HG02759 (cell line): Measurements from ENCODE around the gene CD274.
A peak's percentile ranks its signal among the peaks of the same experiment; 100 is the strongest.
"Not testable (repeated sequence)": the region's sequence is repeated elsewhere in the genome, so short reads cannot be mapped to it uniquely, and the experiment has no call there.

ENCODE experiments used
- ATAC-seq: cut with Tn5 transposase; IDR thresholded peaks from one replicate; pipeline ENCODE4 v1.9.1; 2021; ENCODE audit warnings: mild to moderate bottlenecking, moderate library complexity; ENCODE audit not compliant: unreplicated experiment

CD274 gene

DNA sequence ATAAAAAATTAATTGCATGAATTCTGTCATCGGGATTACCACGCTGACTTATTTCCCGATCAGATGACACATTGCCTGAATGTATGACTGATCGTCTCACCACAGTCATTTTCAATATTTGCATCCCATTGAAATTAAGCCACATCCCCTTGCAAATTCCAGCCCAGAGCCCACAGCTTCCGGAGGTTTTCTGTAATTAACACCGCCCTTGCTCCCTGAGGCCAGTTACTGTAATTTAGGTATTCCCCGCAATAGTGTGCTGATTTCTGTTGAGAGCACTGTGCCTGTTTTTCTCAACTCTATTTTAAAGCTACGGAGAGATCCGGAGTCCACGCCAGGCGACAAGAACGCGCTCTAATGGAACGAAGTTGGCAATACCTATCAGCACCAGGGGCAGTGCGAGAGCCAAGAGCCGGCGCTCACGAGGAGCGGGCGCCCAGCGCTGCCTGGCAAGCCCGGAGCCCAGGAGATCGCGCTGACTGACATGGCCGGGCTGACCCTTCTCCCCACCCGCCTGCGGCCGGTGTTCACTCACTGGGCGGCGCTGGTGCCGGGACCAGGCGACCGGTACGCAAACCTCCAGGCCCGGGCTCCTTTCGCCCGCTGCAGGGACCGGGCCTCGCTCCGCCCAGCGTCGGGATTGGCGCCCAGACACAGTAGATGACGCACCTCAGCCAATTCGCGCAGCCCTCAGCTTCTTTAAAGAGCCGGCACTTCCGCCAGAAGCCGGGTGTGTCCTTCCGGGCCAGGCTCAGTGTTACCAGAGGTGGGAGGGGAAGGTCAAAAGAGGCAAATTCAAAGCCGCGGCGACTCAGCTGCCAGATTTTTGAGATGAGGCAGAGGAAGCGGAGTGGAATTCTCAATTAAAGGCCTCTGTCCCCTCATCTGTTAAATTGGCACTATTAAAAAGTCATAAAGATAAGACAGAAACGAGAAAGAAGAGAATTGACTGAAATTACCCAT, 12.8 kb upstream of the CD274 start, which contains the start of gene PLGRKT:
PLGRKT (minus strand) TSS at position 672 of the 963 bp plus-strand sequence. CDS start 5,948 bp downstream, outside the sequence.
- ATAC-seq, result peak; percentile 85

GRCh38 chr9:5438301-5439162, 11.8 kb upstream of the CD274 start:
- peak; percentile 69 for ATAC-seq

- ATAC-seq, result no peak
These were observed 9.9 kb upstream of the CD274 start for GRCh38 chr9:5440426-5440825.

- no peak for ATAC-seq
These were observed 9.3 kb upstream of the CD274 start for GRCh38 chr9:5441043-5441442.

DNA sequence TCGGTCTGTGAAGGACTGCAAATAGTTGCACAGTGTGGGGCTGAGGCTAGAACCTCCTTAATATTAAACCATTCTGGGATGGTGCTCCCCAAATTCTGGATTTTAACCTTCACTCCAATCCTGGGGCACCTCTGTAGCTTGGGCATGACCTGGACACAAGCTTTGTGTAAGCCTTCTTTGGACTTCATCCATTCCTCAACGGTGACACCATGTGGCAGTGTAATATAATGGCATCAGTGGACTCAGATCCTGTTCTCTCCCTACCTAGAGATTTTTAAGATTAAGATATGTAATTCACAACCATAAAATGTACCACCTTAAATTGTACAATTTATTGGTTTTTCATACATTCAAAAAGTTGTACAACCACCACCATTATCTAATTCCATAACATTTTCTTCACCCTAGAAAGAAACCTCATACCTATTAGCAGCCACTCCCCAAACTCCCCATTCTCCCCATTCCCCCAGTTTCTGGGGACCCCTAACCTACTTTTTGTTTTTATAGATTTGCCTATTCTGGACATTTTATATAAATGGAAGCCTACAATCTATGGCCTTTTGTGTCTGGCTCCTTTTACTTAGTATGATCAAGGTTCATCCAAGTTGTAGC, 7.8 kb upstream of the CD274 start:
- no peak for ATAC-seq

DNA sequence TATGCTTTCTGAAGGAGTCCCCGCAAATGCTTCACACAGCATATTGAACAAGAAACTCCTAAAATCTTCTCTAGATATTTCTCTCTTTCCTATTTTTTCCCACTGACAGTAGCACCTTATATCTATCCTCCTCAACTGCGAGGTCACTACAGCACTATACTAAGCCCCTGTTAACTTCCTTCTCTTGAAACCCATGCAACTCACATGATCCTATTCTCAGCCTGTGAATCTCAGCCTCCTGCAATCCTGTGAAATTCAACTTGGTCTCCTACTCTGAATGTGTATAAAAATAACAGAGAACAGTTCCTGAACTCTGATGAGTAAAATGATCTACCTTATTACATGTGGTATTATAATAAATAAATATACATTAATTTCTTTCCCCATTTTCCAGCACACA, 6.5 kb upstream of the CD274 start:
- no peak for ATAC-seq

DNA sequence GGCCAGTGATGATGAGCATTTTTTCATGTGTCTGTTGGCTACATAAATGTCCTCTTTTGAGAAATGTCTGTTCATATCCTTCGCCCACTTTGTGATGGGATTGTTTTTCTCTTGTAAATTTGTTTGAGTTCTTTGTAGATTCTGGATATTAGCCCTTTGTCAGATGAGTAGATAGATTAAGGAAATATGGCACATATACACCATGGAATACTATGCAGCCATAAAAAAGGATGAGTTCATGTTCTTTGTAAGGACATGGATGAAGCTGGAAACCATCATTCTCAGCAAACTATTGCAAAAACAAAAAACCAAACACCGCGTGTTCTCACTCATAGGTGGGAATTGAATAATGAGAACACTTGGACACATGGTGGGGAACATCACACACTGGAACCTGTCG, 5.2 kb upstream of the CD274 start:
- not testable (repeated sequence) for ATAC-seq

- no peak for ATAC-seq
These were observed 4.5 kb upstream of the CD274 start for GRCh38 chr9:5445886-5446285.

DNA sequence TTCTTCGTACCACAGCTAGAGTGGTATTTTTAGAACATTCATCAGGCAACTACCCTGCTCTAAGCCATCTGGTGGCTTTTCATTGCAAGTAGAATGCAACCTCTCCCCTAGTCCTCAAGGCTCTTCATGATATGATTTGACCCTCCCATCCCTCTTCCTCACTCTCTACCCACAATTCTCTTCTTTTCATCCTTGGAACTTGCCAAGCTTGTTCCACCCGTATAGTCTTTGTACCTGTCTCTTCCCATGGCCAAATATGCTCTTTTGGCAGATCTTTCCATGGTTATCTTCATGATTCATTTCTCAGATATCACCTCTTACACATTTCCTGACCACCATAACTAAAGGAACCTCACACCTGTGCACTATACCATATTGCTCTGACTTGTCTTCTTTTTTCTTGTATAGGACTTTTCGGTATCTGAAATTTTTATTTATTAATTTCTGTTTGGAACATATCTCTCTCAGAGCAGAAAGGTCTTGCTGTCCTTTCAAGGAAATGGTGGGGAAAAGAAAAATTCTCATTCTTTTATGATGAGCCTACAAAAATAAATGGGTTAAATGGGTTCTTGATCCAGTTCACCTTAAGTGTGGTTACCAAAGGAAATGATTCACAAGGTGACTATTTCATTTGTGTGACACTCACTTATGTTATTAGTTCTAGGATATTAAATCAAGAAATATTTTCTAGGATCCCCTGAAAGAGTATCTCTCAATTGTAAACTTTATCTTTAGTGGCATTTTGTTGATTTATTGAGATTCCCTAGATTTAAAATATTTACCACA, 3.7 kb upstream of the CD274 start:
- ATAC-seq, result no peak

DNA sequence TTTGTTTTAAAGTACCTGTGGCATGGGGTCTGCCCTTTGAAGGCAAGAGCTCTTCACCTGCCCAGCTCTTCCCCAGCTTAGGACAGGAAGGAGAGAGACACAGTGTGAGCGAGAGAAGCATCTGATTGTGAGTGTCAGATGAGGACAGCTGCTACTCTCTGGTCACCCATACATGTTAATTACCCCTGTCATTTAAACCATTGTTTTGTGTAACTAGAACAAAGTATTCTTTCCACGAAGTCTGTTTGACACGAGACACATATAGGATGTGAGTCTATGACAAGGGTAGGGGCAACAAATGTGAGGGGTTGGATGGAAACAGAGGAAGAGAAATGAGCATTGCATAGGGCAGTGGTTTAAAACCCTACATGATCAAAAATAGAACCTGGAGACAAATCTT, 3.0 kb upstream of the CD274 start:
- ATAC-seq, result no peak

GRCh38 chr9:5448016-5448415, 2.3 kb upstream of the CD274 start:
- ATAC-seq, result no peak

DNA sequence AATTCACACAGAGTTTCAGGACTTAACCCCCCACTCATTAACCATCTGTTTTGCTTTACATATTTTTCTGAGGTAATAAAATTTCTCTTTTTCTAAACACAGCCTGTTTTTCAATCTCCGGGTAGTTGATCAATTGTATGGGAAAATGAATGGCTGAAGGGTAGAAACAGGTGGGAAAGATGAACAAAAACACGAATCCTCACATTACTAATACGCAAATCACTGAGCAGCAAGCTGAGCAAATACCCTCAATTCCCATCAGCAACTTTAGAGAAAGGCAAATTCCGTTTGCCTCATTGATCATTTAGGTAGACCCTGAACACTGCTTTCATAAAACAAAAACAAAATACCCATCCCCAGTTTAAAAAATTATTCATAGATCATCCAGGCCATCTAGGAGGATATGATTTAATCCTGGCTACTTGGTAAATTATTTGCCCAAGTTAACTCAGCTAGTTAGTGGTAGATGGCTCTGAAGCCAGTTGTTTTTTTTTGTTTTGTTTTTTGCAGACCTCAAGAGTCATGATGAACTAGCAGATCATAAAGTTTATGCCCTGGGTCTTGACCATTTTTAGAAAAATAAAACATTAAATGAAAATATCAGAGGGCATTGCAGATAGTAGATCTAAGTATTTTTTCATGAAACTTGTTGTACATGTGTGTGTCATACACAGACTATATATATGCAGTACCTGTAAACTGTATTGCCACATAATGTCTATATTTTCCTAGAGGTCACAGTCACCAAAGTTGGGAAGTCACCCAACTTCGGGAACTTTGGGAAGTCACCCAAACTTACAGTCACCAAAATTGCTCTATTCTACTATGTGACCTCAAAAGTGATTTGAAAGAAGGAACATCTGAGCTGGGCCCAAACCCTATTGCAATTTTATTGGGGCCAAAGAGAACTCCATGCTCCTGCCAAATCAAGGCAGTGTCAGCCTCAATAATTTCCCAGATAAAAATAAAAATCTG, 1.6 kb upstream of the CD274 start:
- ATAC-seq, result no peak

GRCh38 chr9:5449521-5450358, 602 bp upstream of the CD274 start:
- no peak for ATAC-seq

GRCh38 chr9:5452286-5452609, 1.9 kb downstream of the CD274 start:
- no peak for ATAC-seq

DNA sequence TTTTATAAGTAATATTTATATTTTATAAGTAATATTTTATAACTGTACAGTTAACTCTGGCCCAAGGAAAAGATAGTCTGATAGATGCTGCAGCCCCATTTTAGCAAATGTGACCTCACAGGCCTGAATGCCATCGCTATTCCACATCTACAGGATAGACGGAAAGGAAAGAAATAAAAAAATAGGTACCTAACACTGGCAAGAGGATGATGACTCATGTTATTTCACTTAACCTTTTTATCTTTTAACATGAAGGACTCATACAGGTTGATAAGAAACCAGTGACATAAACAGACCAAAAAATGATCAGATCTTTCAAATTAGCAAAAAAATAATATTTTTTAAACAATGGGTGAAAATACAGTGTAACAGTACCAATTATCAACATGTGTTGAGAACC, 2.7 kb downstream of the CD274 start:
- ATAC-seq, result no peak

DNA sequence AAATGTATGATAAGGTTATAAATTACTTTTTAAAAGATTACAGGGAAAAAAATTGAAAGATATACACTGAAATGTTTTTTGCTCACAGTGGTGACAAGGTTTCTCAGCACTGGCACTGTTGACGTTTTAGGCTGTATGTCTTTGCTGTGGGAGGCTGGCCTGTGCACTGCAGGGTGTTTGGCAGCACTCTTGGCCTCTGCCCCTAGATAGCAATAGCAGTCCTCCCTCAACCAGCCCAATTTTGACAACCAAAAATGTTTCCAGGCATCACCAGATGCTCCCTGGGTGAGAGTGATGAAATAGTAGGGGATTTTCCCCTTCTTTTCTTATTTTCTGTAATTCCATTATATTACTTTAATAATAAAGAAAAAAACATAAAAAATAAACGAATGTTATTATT, 3.3 kb downstream of the CD274 start:
- no peak for ATAC-seq

DNA sequence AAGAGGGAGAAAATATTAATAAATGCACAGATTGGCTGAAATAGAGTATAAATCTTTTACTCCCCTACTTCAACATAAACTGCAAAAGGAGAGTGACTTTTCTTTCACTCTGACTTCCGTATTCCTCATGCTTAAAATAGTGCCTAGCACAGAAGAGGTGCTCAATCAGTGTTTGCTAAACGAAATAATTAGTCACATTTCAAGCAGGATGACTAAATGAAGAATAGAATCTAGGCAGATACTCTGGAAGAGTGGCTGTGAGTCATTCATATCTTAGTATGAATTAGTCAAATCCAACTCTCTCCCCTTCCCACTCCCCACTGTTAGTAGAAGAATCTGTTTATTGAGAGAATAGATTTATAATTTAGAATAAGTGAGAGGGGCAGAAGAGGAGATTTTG, 4.8 kb downstream of the CD274 start:
- ATAC-seq, result no peak

GRCh38 chr9:5459289-5459829, 9.0 kb downstream of the CD274 start:
- peak; percentile 71 for ATAC-seq
